ENCODE results near the gene KDM7A. TPM values are rescaled to one million over a fixed set of nuclear protein-coding genes. Genes with fewer than 3 reads are reported as not detected.

KDM7A gene
- total and polyA plus RNA-seq, 8 donors: 2.3 to 49.8 (median 17.9) TPM

GRCh38 chr7:140044251-140044650 lies 132.5 kb downstream of the KDM7A start:
- WGBS, 5 donors: 91 to 99% (median 98%) methylated on average over 6 of the region's 6 CpGs

GRCh38 chr7:140042386-140042670 lies 134.5 kb downstream of the KDM7A start:
- H3K27ac ChIP-seq: no peak overlapping the region
- H3K4me3 ChIP-seq: no peak overlapping the region
- DNase-seq: no peak
- H3K4me1 ChIP-seq: peaks cover 0 to 7% (median 0%) of the 10 kb centered on the region in 4 donors
- peaks cover 31 to 98% (median 92%) of the 10 kb centered on the region in 4 donors for H3K36me3 ChIP-seq
- intact Hi-C loops (cut with DNase I; ENCODE audit: low total_unique reads): no loop called here
- H3K9me3 ChIP-seq: no peaks in the 10 kb centered on the region
- no peaks in the 10 kb centered on the region for H3K27me3 ChIP-seq
- WGBS, 5 donors: 93 to 96% (median 95%) methylated on average over 10 of the region's 10 CpGs
- no peak for TF ChIP-seq POLR2A (IDR thresholded peaks at IDR 0.05)
- no peak for TF ChIP-seq POLR2AphosphoS5 (IDR thresholded peaks at IDR 0.05)
- TF ChIP-seq EP300 (IDR thresholded peaks at IDR 0.05): no peak
- no peak for TF ChIP-seq CTCF (IDR thresholded peaks at IDR 0.05)

More at GRCh38 chr7:140044251-140044650, 132.5 kb downstream of the KDM7A start:
- intact Hi-C loops (cut with DNase I; ENCODE audit: low total_unique reads): no loop called here
- Histone ChIP-seq H3K27me3 (no peaks in the 10 kb centered on the region), H3K9me3 (no peaks in the 10 kb centered on the region), H3K36me3 (peaks cover 17 to 88% (median 77%) of the 10 kb centered on the region in 4 donors), H3K4me1 (peaks cover 0 to 9% (median 4%) of the 10 kb centered on the region in 4 donors), H3K27ac (no peak overlapping the region), H3K4me3 (no peak overlapping the region)
- DNase-seq: no peak
- TF ChIP-seq CTCF (IDR thresholded peaks at IDR 0.05): no peak
- no peak for TF ChIP-seq POLR2A (IDR thresholded peaks at IDR 0.05)
- no peak for TF ChIP-seq POLR2AphosphoS5 (IDR thresholded peaks at IDR 0.05)
- TF ChIP-seq EP300 (IDR thresholded peaks at IDR 0.05): no peak

GRCh38 chr7:140041659-140042385 lies 135.0 kb downstream of the KDM7A start:
- no peak for DNase-seq
- no peak overlapping the region for H3K27ac ChIP-seq
- H3K9me3 ChIP-seq: no peaks in the 10 kb centered on the region
- no peaks in the 10 kb centered on the region for H3K27me3 ChIP-seq
- TF ChIP-seq CTCF (IDR thresholded peaks at IDR 0.05) (no peak), POLR2AphosphoS5 (IDR thresholded peaks at IDR 0.05) (no peak), EP300 (IDR thresholded peaks at IDR 0.05) (no peak), POLR2A (IDR thresholded peaks at IDR 0.05) (no peak)
- H3K4me3 ChIP-seq: no peak overlapping the region
- peaks cover 0 to 10% (median 2%) of the 10 kb centered on the region in 4 donors for H3K4me1 ChIP-seq
- peaks cover 36 to 98% (median 93%) of the 10 kb centered on the region in 4 donors for H3K36me3 ChIP-seq
- 93 to 96% (median 94%) methylated on average over 12 of the region's 12 CpGs for WGBS, 5 donors
- intact Hi-C loops (cut with DNase I; ENCODE audit: low total_unique reads): no loop called here

- Histone ChIP-seq H3K27me3 (no peaks in the 10 kb centered on the region), H3K4me1 (peaks cover 0 to 11% (median 5%) of the 10 kb centered on the region in 4 donors), H3K4me3 (no peak overlapping the region), H3K36me3 (peaks cover 42 to 94% (median 85%) of the 10 kb centered on the region in 4 donors), H3K27ac (no peak overlapping the region), H3K9me3 (no peaks in the 10 kb centered on the region)
- intact Hi-C loops (cut with DNase I; ENCODE audit: low total_unique reads): no loop called here
- TF ChIP-seq POLR2AphosphoS5 (IDR thresholded peaks at IDR 0.05): no peak
- no peak for TF ChIP-seq POLR2A (IDR thresholded peaks at IDR 0.05)
- no peak for TF ChIP-seq CTCF (IDR thresholded peaks at IDR 0.05)
- TF ChIP-seq EP300 (IDR thresholded peaks at IDR 0.05): no peak
- no peak for DNase-seq
- 93 to 98% (median 95%) methylated on average over 12 of the region's 12 CpGs for WGBS, 5 donors
Observed at GRCh38 chr7:140039896-140040295, 136.9 kb downstream of the KDM7A start.
